Tibial artery (tissue), 4 donors: ENCODE results near the gene ITGAL.
"Not testable (repeated sequence)": the region's sequence is repeated elsewhere in the genome, so short reads cannot be mapped to it uniquely, and the experiment has no call there.

Experiments used
- DNase-seq, 2 donors: peaks; one replicate each; pipeline ENCODE4 v3.0.0-alpha.2; 2019
- H3K27ac ChIP-seq, 2 donors: fragments of 200-600 bp; sonication (generic) in 1 of 2; 1 replicate in 1 of 2; 2 replicates in 1 of 2; pipeline ENCODE4 v1.5.1; 2018 to 2019; ENCODE audit warnings: mild to moderate bottlenecking in 1 of 2
- H3K27me3 ChIP-seq, 2 donors: fragments of 200-600 bp; sonication (generic) in 1 of 2; one replicate each; pipeline versions ENCODE4 v1.5.1 to v1.6.0; 2016 to 2019
- H3K36me3 ChIP-seq, 3 donors: fragments of 200-600 bp; sonication (generic) in 2 of 3; one replicate each; pipeline ENCODE4 v1.5.1; 2016 to 2019; ENCODE audit warnings: mild to moderate bottlenecking in 2 of 3
- H3K4me1 ChIP-seq, 4 donors: fragments of 200-600 bp; sonication (generic) in 2 of 4; 1 replicate in 3 of 4; 2 replicates in 1 of 4; pipeline ENCODE4 v1.5.1; 2016 to 2019
- H3K4me3 ChIP-seq, 2 donors: fragments of 200-600 bp; sonication (generic) in 1 of 2; 1 replicate in 1 of 2; 2 replicates in 1 of 2; pipeline ENCODE4 v1.5.1; 2018 to 2019; ENCODE audit warnings: mild to moderate bottlenecking in 2 of 2
- H3K9me3 ChIP-seq, 3 donors: fragments of 200-600 bp; sonication (generic) in 1 of 3; one replicate each; pipeline ENCODE4 v1.5.1; 2016 to 2019
- intact Hi-C: fragments of 100-400 bp; cut with DNase I; formaldehyde crosslinking; loops from one replicate; pipeline ENCODE4 v1.15.0; 2023; ENCODE audit warnings: low total_unique reads
- TF ChIP-seq, protein P1 (sequence below), 2 experiments: fragments of 200-600 bp in 1 of 2; fragments of 450-650 bp in 1 of 2; IDR thresholded peaks; one replicate each; pipeline ENCODE4 v1.5.1; 2017 to 2019; ENCODE audit warnings: antibody characterized with exemption in 2 of 2, mild to moderate bottlenecking in 1 of 2, moderate library complexity in 1 of 2

The ITGAL gene

DNA sequence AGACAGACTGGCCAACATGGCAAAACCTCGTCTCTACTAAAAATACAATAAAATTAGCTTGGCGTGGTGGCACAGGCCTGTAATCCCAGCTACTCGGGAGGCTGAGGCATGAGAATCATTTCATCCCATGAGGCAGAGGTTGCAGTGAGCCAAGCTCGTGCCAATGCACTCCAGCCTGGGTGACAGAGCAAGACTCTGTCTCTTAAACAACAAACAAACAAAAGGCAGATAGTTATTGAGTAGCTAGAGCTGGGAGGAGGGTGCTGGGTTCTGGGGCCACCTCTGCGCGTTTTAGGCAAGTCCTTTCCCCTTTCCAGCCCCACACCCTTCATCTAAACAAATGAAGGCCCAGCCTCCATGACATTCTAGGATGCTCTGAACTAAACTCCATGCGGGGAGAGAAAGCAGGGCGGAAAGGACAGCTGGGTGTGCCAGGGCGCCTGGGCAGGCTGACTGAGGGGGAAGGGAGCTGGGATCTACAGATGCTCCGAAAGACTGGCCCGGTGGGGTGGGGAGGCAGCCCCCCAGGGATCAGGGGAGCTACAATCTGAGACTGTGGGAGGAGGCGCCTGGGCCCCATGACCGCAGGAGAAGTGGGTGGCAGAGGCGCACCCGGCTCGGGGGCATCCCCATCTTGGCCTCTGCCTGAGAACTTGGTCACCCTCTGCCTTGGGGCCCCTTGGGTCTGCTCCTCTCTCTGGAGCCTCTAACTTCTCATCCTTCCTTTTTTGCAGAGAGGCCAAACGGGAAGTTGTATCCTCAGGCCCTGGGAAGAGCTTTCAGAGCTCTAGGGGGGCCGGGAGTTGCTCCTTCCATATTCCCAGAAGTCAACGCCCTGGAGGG lies 910 bp downstream of the ITGAL start:
- no peak for DNase-seq

DNA sequence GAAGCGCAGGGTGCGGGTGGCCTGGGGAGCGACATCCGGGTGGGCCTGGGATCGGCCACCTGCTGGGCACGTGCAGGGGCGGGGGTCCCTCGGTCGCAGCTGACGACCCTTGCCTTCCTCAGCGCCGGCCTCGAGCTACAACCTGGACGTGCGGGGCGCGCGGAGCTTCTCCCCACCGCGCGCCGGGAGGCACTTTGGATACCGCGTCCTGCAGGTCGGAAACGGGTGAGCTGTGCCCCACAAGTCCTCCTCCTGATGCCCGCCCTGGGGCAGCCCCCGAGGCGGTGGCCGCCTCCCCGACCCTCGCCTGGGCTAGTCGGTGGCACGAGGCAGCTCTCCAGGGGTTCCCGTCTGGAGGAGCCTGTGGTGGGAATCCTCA lies 1.5 kb downstream of the ITGAL start:
- H3K9me3 ChIP-seq, result no peaks in the 10 kb centered on the region
- TF ChIP-seq, protein P1, sequence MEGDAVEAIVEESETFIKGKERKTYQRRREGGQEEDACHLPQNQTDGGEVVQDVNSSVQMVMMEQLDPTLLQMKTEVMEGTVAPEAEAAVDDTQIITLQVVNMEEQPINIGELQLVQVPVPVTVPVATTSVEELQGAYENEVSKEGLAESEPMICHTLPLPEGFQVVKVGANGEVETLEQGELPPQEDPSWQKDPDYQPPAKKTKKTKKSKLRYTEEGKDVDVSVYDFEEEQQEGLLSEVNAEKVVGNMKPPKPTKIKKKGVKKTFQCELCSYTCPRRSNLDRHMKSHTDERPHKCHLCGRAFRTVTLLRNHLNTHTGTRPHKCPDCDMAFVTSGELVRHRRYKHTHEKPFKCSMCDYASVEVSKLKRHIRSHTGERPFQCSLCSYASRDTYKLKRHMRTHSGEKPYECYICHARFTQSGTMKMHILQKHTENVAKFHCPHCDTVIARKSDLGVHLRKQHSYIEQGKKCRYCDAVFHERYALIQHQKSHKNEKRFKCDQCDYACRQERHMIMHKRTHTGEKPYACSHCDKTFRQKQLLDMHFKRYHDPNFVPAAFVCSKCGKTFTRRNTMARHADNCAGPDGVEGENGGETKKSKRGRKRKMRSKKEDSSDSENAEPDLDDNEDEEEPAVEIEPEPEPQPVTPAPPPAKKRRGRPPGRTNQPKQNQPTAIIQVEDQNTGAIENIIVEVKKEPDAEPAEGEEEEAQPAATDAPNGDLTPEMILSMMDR (IDR thresholded peaks at IDR 0.05), result no peak
- intact Hi-C loops, result no loop called here
- no peak for DNase-seq
- no peak overlapping the region for H3K4me3 ChIP-seq
- H3K36me3 ChIP-seq, result no peaks in the 10 kb centered on the region
- no peaks in the 10 kb centered on the region for H3K4me1 ChIP-seq
- H3K27me3 ChIP-seq, result peaks cover 0 to 38% of the 10 kb centered on the region in 2 donors
- H3K27ac ChIP-seq, result no peak overlapping the region

More for the DNA sequence above, 910 bp downstream of the ITGAL start:
- intact Hi-C loops, result no loop called here
- Histone ChIP-seq H3K9me3 (no peaks in the 10 kb centered on the region), H3K27me3 (peaks cover 0 to 34% of the 10 kb centered on the region in 2 donors), H3K4me1 (no peaks in the 10 kb centered on the region), H3K27ac (no peak overlapping the region), H3K4me3 (no peak overlapping the region), H3K36me3 (no peaks in the 10 kb centered on the region)
- TF ChIP-seq, protein P1 (IDR thresholded peaks at IDR 0.05), result no peak

DNA sequence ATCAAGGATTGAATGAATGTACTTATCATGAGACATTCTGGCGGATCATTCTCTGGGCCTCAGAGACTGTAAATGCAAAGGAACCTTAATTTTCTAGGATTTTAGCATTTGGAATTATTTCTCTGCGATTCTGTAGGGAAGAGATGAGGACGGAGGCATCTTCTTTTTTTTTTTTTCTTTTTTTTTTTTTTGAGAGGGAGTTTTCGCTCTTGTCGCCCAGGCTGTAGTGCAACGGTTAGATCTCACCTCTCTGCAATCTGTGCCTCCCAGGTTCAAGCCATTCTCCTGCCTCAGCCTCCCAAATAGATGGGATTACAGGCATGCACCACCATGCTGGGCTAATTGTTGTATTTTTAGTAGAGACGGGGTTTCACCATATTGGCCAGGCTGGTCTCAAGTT lies 2.1 kb downstream of the ITGAL start:
- no peak overlapping the region for H3K27ac ChIP-seq
- intact Hi-C loops, result no loop called here
- H3K4me1 ChIP-seq, result no peaks in the 10 kb centered on the region
- H3K4me3 ChIP-seq, result no peak overlapping the region
- TF ChIP-seq, protein P1 (IDR thresholded peaks at IDR 0.05), result no peak
- H3K9me3 ChIP-seq, result no peaks in the 10 kb centered on the region
- peaks cover 0 to 39% of the 10 kb centered on the region in 2 donors for H3K27me3 ChIP-seq
- no peak for DNase-seq
- H3K36me3 ChIP-seq, result no peaks in the 10 kb centered on the region

DNA sequence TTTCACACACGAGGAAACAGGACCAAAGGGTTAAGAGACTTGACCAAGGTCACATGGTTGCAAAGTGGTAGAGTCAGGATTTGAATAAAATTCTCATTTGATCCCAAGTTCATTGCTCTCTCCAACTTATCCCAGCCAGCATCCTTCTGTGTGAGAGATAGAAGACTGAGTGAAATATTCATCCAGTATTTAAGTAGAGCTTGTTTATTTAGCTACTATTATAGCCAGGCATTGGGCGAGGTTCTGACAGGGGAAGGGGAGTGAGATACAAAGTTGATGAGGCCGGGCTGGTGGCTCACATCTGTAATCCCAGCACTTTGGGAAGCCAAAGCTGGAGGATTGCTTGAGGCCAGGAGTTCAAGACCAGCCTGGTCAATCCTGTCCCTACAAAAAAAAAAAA lies 4.4 kb downstream of the ITGAL start:
- no peak overlapping the region for H3K27ac ChIP-seq
- no peaks in the 10 kb centered on the region for H3K36me3 ChIP-seq
- H3K9me3 ChIP-seq, result no peaks in the 10 kb centered on the region
- H3K4me3 ChIP-seq, result no peak overlapping the region
- intact Hi-C loops, result no loop called here
- H3K27me3 ChIP-seq, result peaks cover 0 to 39% of the 10 kb centered on the region in 2 donors
- TF ChIP-seq, protein P1 (IDR thresholded peaks at IDR 0.05), result no peak
- DNase-seq, result no peak
- no peaks in the 10 kb centered on the region for H3K4me1 ChIP-seq

DNA sequence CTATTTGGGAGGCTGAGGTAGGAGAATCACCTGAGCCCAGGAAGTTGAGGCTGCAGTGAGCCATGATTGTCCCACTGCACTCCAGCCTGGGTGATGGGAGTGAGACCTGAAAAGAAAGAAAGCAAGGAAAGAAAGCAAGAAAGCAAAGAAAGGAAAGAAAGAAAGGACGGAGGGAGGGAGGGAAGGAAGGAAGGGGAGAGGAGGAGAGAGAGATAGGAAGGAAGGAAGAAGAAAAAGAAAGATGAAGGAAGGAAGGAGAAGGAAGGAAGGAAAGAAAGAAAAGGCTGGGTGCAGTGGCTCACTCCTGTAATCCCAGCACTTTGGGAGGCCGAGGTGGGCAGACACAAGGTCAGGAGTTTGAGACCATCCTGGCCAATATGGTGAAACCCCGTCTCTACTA lies 5.2 kb downstream of the ITGAL start:
- DNase-seq, H3K36me3 ChIP-seq, H3K9me3 ChIP-seq, H3K27ac ChIP-seq, H3K4me3 ChIP-seq, H3K4me1 ChIP-seq, intact Hi-C loops: not testable (repeated sequence)
- peaks cover 0 to 31% of the 10 kb centered on the region in 2 donors for H3K27me3 ChIP-seq

DNA sequence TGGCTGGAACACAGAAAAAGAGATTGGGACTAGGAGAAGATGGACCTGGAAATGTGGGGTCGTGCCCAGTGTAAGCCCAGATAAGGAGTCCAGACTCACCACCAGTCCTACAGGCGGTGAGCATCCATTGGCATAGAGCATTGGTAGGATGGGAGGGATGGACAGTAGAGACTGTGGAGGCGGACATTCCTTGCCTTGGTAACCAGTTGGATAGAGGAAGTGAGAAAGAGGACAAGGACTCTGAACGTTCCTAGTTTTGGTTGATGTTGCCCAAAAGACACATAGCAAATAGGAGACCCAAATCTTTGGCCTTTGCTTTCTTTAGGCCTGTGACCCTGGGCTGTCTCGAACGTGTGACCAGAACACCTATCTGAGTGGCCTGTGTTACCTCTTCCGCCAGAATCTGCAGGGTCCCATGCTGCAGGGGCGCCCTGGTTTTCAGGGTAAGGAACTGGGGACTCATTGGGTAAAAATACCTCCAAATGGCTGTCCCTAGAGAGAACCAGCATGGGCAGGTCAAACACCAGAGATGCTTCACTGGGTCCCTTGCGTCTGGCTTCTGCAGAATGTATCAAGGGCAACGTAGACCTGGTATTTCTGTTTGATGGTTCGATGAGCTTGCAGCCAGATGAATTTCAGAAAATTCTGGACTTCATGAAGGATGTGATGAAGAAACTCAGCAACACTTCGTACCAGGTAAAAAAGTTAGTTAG lies 6.4 kb downstream of the ITGAL start:
- Histone ChIP-seq H3K4me3 (no peak overlapping the region), H3K4me1 (no peaks in the 10 kb centered on the region), H3K27me3 (peaks cover 0 to 20% of the 10 kb centered on the region in 2 donors), H3K27ac (no peak overlapping the region), H3K9me3 (no peaks in the 10 kb centered on the region), H3K36me3 (no peaks in the 10 kb centered on the region)
- TF ChIP-seq, protein P1 (IDR thresholded peaks at IDR 0.05), result no peak
- no peak for DNase-seq
- intact Hi-C loops, result no loop called here
